Panc1 (cell line): ENCODE data around the gene HELZ. TPM values are rescaled to one million over a fixed set of nuclear protein-coding genes. Genes with fewer than 3 reads are reported as not detected.

Source experiments
- ATAC-seq: fragments of 200-7000 bp; cut with Tn5 transposase; 2 replicates; pipeline ENCODE4 v1.9.1; 2020; ENCODE audit warnings: mild to moderate bottlenecking, moderate library complexity
- BruUV-seq: library from RNA; stranded (reverse); fragments of 400-500 nt; replicated peaks from 2 replicates; lab custom pipeline; 2021; lab: Mats Ljungman, UMichigan
- CTCF ChIA-PET: fragments of 300-600 bp; sonication (Branson Sonifier 250); formaldehyde crosslinking; loops from one replicate; lab custom pipeline; 2022; ENCODE audit warnings: antibody characterized with exemption; lab: Charles Lee
- POLR2A ChIA-PET: fragments of 300-600 bp; sonication (Branson Sonifier 250); formaldehyde crosslinking; loops from one replicate; lab custom pipeline; 2022; ENCODE audit warnings: antibody characterized with exemption; lab: Charles Lee
- DNase-seq: peaks from one replicate; pipeline ENCODE4 v3.0.0-alpha.2; 2010; ENCODE audit warnings: low read depth, low spot score
- H3K27ac ChIP-seq: 2 replicates; pipeline ENCODE4 v1.5.1; 2011; ENCODE audit warnings: mild to moderate bottlenecking, low read length, inconsistent platforms
- H3K27me3 ChIP-seq: fragments of 200-500 bp; sonication (Bioruptor generic); 2 replicates; pipeline ENCODE4 v1.6.0; 2014; ENCODE audit warnings: low read length, inconsistent platforms; ENCODE audit not compliant: control insufficient read depth, insufficient read depth
- H3K36me3 ChIP-seq: fragments of 200-500 bp; sonication (Bioruptor generic); 2 replicates; pipeline ENCODE4 v1.5.1; 2014; ENCODE audit warnings: inconsistent platforms, mild to moderate bottlenecking, low read length, moderate library complexity; ENCODE audit not compliant: control insufficient read depth, insufficient read depth
- H3K4me1 ChIP-seq: 2 replicates; pipeline ENCODE4 v1.5.1; 2011; ENCODE audit warnings: inconsistent platforms, mild to moderate bottlenecking, low read length, moderate library complexity; ENCODE audit not compliant: control insufficient read depth, insufficient read depth
- H3K4me3 ChIP-seq, 2 experiments: 2 replicates each; pipeline ENCODE4 v1.5.1; 2011 to 2012; ENCODE audit warnings: low read depth in 2 of 2, low read length in 2 of 2, mild to moderate bottlenecking in 2 of 2, inconsistent platforms in 1 of 2, moderate library complexity in 1 of 2
- H3K9me3 ChIP-seq: fragments of 200-500 bp; sonication (Bioruptor generic); 2 replicates; pipeline ENCODE4 v1.5.1; 2014; ENCODE audit warnings: low read depth, mild to moderate bottlenecking, inconsistent platforms, low read length, moderate library complexity; ENCODE audit not compliant: control insufficient read depth, insufficient read depth
- CTCF ChIP-seq: fragments of 450-650 bp; IDR thresholded peaks from 2 replicates; pipeline ENCODE4 v1.5.1; 2017; ENCODE audit warnings: mild to moderate bottlenecking
- POLR2AphosphoS5 ChIP-seq: IDR thresholded peaks from 2 replicates; pipeline ENCODE4 v1.6.1; 2012; ENCODE audit warnings: mild to moderate bottlenecking, low read depth, low read length, moderate library complexity
- REST ChIP-seq, 2 experiments: IDR thresholded peaks; 2 replicates each; pipeline ENCODE4 v1.6.1; 2011 to 2012; ENCODE audit warnings: low read depth in 2 of 2, control low read depth in 1 of 2, low read length in 1 of 2, mild to moderate bottlenecking in 1 of 2, moderate library complexity in 1 of 2; ENCODE audit not compliant: insufficient read depth in 1 of 2
- SIN3A ChIP-seq: IDR thresholded peaks from 2 replicates; pipeline ENCODE4 v1.6.1; 2012; ENCODE audit warnings: low read depth, mild to moderate bottlenecking, low read length, moderate library complexity, borderline replicate concordance; ENCODE audit not compliant: insufficient read depth
- TCF7L2 ChIP-seq: IDR thresholded peaks from 2 replicates; pipeline ENCODE4 v1.6.1; 2011; ENCODE audit warnings: mild to moderate bottlenecking, low read depth, low read length, inconsistent platforms
- in situ Hi-C: cut with HindIII; loops from 2 replicates; pipeline ENCODE4 v1.10.0; 2016; ENCODE audit warnings: low sequenced_read_pairs, low pct_unique_long_range_greater_than_20kb
- intact Hi-C: fragments of 100-400 bp; cut with micrococcal nuclease; formaldehyde crosslinking; loops from one replicate; pipeline ENCODE4 v1.10.0; 2022; ENCODE audit not compliant: unreplicated experiment
- total RNA-seq: library from RNA; stranded (reverse); gene quantifications from one replicate; pipeline ENCODE4 v1.2.1, GENCODE V29; 2021; ENCODE audit not compliant: unreplicated experiment

Gene HELZ
- total RNA-seq, 1 experiment from 2014 or later: 15.0 TPM

GRCh38 chr17:67022451-67022810 is 222.6 kb downstream of the HELZ start:
- BruUV-seq: no TSS peak
- POLR2A ChIA-PET: no interaction called here
- no peak for DNase-seq
- Histone ChIP-seq H3K27ac (no peak overlapping the region), H3K4me1 (no peaks in the 10 kb centered on the region), H3K9me3 (no peaks in the 10 kb centered on the region), H3K36me3 (no peaks in the 10 kb centered on the region), H3K27me3 (no peaks in the 10 kb centered on the region), H3K4me3 (no peak overlapping the region)
- CTCF ChIA-PET: no interaction called here
- no peak for ATAC-seq
- in situ Hi-C loops (no loop called here), intact Hi-C loops (no loop called here)
- TF ChIP-seq REST (IDR thresholded peaks at IDR 0.05; ENCODE audit: insufficient read depth in 1 of 2, low read depth in 2 of 2, low read length in 1 of 2): no peak
- TF ChIP-seq POLR2AphosphoS5: no peak
- TF ChIP-seq TCF7L2: no peak
- no peak for TF ChIP-seq CTCF
- no peak for TF ChIP-seq SIN3A

- TF ChIP-seq POLR2AphosphoS5 (no peak), CTCF (no peak), TCF7L2 (no peak), REST (IDR thresholded peaks at IDR 0.05; ENCODE audit: insufficient read depth in 1 of 2, low read depth in 2 of 2, low read length in 1 of 2) (no peak), SIN3A (no peak)
- no peaks in the 10 kb centered on the region for H3K36me3 ChIP-seq
- H3K4me3 ChIP-seq: no peak overlapping the region
- BruUV-seq: no TSS peak
- no peak overlapping the region for H3K27ac ChIP-seq
- ChIA-PET POLR2A (no interaction called here), CTCF (no interaction called here)
- intact Hi-C loops: no loop called here
- H3K4me1 ChIP-seq: no peaks in the 10 kb centered on the region
- no peaks in the 10 kb centered on the region for H3K9me3 ChIP-seq
- in situ Hi-C loops: no loop called here
- DNase-seq (no peak), ATAC-seq (no peak)
- no peaks in the 10 kb centered on the region for H3K27me3 ChIP-seq
These were observed 223.1 kb downstream of the HELZ start for GRCh38 chr17:67021743-67022450.
